SH-SY5Y (cell line): ENCODE measurements around the gene IQCN.

Experiments used
- GATA2 ChIP-seq: IDR thresholded peaks from 2 replicates; pipeline ENCODE4 v1.6.1; 2011; ENCODE audit warnings: mild to moderate bottlenecking, low read depth, low read length
- GATA3 ChIP-seq: IDR thresholded peaks from 2 replicates; pipeline ENCODE4 v1.6.1; 2011; ENCODE audit warnings: low read depth, mild to moderate bottlenecking, low read length, moderate library complexity

DNA sequence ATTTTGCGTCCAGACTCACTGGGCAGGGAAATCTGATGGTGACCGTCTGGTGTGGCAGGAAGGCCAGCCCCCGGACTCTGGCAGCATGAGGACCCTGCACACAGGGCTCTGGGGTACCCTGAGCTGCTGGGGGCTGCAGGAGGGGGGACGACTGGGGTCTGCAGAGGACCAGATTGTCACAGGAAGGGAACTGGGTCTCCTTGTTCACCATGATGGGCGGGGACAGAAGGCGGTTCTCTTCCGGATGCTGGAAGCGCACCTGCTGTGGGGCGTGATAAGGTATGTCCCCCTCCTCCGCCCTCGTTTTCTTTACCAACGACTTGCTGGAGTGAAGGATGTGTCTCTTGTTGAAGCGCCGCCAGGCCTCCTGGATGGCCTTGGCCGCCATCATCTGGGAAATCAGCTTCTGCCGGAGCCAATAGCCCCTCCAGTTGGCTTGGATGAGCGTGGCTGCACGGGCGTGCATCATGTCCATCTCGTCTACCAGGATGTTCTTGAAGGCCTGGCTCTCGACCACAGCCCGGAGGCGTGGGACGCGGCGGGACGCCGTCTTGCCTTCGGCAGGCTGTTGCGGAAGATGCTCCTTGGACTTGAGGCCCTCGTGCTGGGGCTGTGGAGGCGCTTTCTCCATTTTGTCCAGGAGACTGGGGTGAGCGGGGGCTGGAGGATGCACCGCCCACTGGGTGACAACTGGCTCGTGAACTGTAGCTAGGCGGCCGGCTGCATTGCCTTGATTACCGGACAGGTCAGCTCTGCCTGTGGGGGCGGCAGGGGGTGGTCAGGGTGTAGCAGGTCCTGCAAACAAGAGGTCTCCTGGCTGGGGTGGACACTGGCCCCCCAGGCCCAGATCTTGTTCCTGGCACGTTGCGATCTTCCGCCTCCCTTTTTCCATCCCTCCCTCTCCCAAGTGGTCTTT is 7.2 kb downstream of the IQCN start:
- TF ChIP-seq GATA2 (no peak), GATA3 (no peak)
